IPS DF 4.7 (cell line): Measurements from ENCODE around the gene PACRG.

Experiments used
- DNase-seq: peaks from one replicate; pipeline ENCODE4 v3.0.0-alpha.2; 2013; ENCODE audit warnings: low spot score; ENCODE audit errors: extremely low read depth

PACRG gene

GRCh38 chr6:163327165-163327880 is 599.5 kb downstream of the PACRG start:
- no peak for DNase-seq

GRCh38 chr6:163327921-163328320 is 600.1 kb downstream of the PACRG start:
- DNase-seq = no peak

- DNase-seq = no peak
These were observed 600.6 kb downstream of the PACRG start for GRCh38 chr6:163328411-163328810.

- DNase-seq = no peak
These were observed 602.2 kb downstream of the PACRG start for GRCh38 chr6:163329991-163330390.

GRCh38 chr6:163331245-163331644 is 603.5 kb downstream of the PACRG start:
- no peak for DNase-seq

GRCh38 chr6:163332575-163332974 is 604.8 kb downstream of the PACRG start:
- DNase-seq = no peak

- DNase-seq = no peak
These were observed 605.3 kb downstream of the PACRG start for GRCh38 chr6:163333038-163333437.

- DNase-seq = no peak
These were observed 606.2 kb downstream of the PACRG start for GRCh38 chr6:163333701-163334663.

- DNase-seq = no peak
These were observed 607.3 kb downstream of the PACRG start for GRCh38 chr6:163335056-163335455.

- DNase-seq = no peak
These were observed 608.1 kb downstream of the PACRG start for GRCh38 chr6:163335671-163336545.

GRCh38 chr6:163336961-163337360 is 609.2 kb downstream of the PACRG start:
- DNase-seq = no peak

- no peak for DNase-seq
These were observed 610.2 kb downstream of the PACRG start for GRCh38 chr6:163337958-163338357.

GRCh38 chr6:163338671-163339405 is 611.1 kb downstream of the PACRG start:
- DNase-seq = no peak

- no peak for DNase-seq
These were observed 611.7 kb downstream of the PACRG start for GRCh38 chr6:163339466-163339865.

GRCh38 chr6:163340201-163340887 is 612.6 kb downstream of the PACRG start:
- DNase-seq = no peak

GRCh38 chr6:163341224-163342061 is 613.7 kb downstream of the PACRG start:
- no peak for DNase-seq

GRCh38 chr6:163342571-163343539 is 615.1 kb downstream of the PACRG start:
- no peak for DNase-seq

GRCh38 chr6:163343609-163344008 is 615.8 kb downstream of the PACRG start:
- DNase-seq = no peak
